Islet precursor cell (in vitro differentiated cells): Measurements from ENCODE around the gene MTHFD1L.
"Not testable (repeated sequence)": the region's sequence is repeated elsewhere in the genome, so short reads cannot be mapped to it uniquely, and the experiment has no call there.

Experiments used
- DNase-seq: peaks from one replicate; pipeline ENCODE4 v3.0.0-alpha.2; 2018

MTHFD1L gene

GRCh38 chr6:151101161-151101815, 235.8 kb downstream of the MTHFD1L start:
- no peak for DNase-seq

GRCh38 chr6:151101816-151102694, 236.6 kb downstream of the MTHFD1L start:
- DNase-seq, result no peak

GRCh38 chr6:151103266-151103665, 237.8 kb downstream of the MTHFD1L start:
- no peak for DNase-seq

- DNase-seq, result no peak
Observed at GRCh38 chr6:151107897-151108427, 242.5 kb downstream of the MTHFD1L start.

- DNase-seq, result no peak
Observed at GRCh38 chr6:151108548-151108947, 243.0 kb downstream of the MTHFD1L start.

- DNase-seq, result no peak
Observed at GRCh38 chr6:151109361-151109760, 243.9 kb downstream of the MTHFD1L start.

GRCh38 chr6:151109869-151110575, 244.5 kb downstream of the MTHFD1L start:
- DNase-seq, result no peak

GRCh38 chr6:151110576-151110905, 245.0 kb downstream of the MTHFD1L start:
- no peak for DNase-seq

- no peak for DNase-seq
Observed at GRCh38 chr6:151111670-151112069, 246.2 kb downstream of the MTHFD1L start.

- no peak for DNase-seq
Observed at GRCh38 chr6:151112130-151112529, 246.6 kb downstream of the MTHFD1L start.

- DNase-seq, result not testable (repeated sequence)
Observed at GRCh38 chr6:151112884-151113283, 247.4 kb downstream of the MTHFD1L start.

GRCh38 chr6:151113641-151114040, 248.1 kb downstream of the MTHFD1L start:
- no peak for DNase-seq

- no peak for DNase-seq
Observed at GRCh38 chr6:151118461-151119123, 253.1 kb downstream of the MTHFD1L start.

- no peak for DNase-seq
Observed at GRCh38 chr6:151119823-151120524, 254.5 kb downstream of the MTHFD1L start.

- no peak for DNase-seq
Observed at GRCh38 chr6:151121900-151122299, 256.4 kb downstream of the MTHFD1L start.

- DNase-seq, result not testable (repeated sequence)
Observed at GRCh38 chr6:151123641-151124040, 258.1 kb downstream of the MTHFD1L start.

- not testable (repeated sequence) for DNase-seq
Observed at GRCh38 chr6:151125242-151125641, 259.7 kb downstream of the MTHFD1L start.

GRCh38 chr6:151125651-151126416, 260.3 kb downstream of the MTHFD1L start:
- not testable (repeated sequence) for DNase-seq

GRCh38 chr6:151126417-151126724, 260.9 kb downstream of the MTHFD1L start:
- DNase-seq, result not testable (repeated sequence)

- DNase-seq, result not testable (repeated sequence)
Observed at GRCh38 chr6:151127133-151127798, 261.8 kb downstream of the MTHFD1L start.
